ENCODE results near the gene YPEL2.

The YPEL2 gene

GRCh38 chr17:59405944-59406705, 74.7 kb downstream of the YPEL2 start:
- Histone ChIP-seq H3K9ac (ENCODE audit: low read length) (no peak overlapping the region), H2AFZ (ENCODE audit: low read depth, low read length, severe bottlenecking) (no peak overlapping the region), H4K20me1 (ENCODE audit: low read depth, low read length) (no peaks in the 10 kb centered on the region), H3K9me2 (replicated peaks; ENCODE audit: insufficient read depth, low read length) (no peaks in the 10 kb centered on the region), H3K4me2 (ENCODE audit: low read depth, low read length, poor library complexity, severe bottlenecking) (no peak overlapping the region), H3F3A (ENCODE audit: insufficient read depth) (no peaks in the 10 kb centered on the region), H3K4me3 (ENCODE audit: insufficient read depth, low read length, poor library complexity, severe bottlenecking) (no peak overlapping the region), H3K27ac (ENCODE audit: low read depth, low read length) (no peak overlapping the region), H3K27me3 (ENCODE audit: low read length) (no peaks in the 10 kb centered on the region), H3K9me3 (ENCODE audit: insufficient read depth, low read length) (no peaks in the 10 kb centered on the region), H3K36me3 (ENCODE audit: low read length) (no peaks in the 10 kb centered on the region), H3K79me2 (ENCODE audit: insufficient read depth, low read length) (no peaks in the 10 kb centered on the region)
- TF ChIP-seq CTCF (IDR thresholded peaks at IDR 0.05; ENCODE audit: insufficient read depth, low read length, poor library complexity, severe bottlenecking) (no peak), EZH2phosphoT487 (conservative IDR thresholded peaks at IDR 0.05; ENCODE audit: low read length) (no peak)

GRCh38 chr17:59406808-59407381, 75.4 kb downstream of the YPEL2 start:
- H2AFZ ChIP-seq (ENCODE audit: low read depth, low read length, severe bottlenecking), result no peak overlapping the region
- no peak overlapping the region for H3K4me2 ChIP-seq (ENCODE audit: low read depth, low read length, poor library complexity, severe bottlenecking)
- TF ChIP-seq EZH2phosphoT487 (conservative IDR thresholded peaks at IDR 0.05; ENCODE audit: low read length) (no peak), CTCF (IDR thresholded peaks at IDR 0.05; ENCODE audit: insufficient read depth, low read length, poor library complexity, severe bottlenecking) (no peak)

GRCh38 chr17:59409336-59410048, 78.0 kb downstream of the YPEL2 start:
- Histone ChIP-seq H3K27ac (ENCODE audit: low read depth, low read length) (no peak overlapping the region), H3K9ac (ENCODE audit: low read length) (no peak overlapping the region), H3F3A (ENCODE audit: insufficient read depth) (no peaks in the 10 kb centered on the region), H3K79me2 (ENCODE audit: insufficient read depth, low read length) (no peaks in the 10 kb centered on the region), H3K9me2 (replicated peaks; ENCODE audit: insufficient read depth, low read length) (no peaks in the 10 kb centered on the region), H2AFZ (ENCODE audit: low read depth, low read length, severe bottlenecking) (no peak overlapping the region), H3K4me3 (ENCODE audit: insufficient read depth, low read length, poor library complexity, severe bottlenecking) (no peak overlapping the region), H4K20me1 (ENCODE audit: low read depth, low read length) (no peaks in the 10 kb centered on the region), H3K4me2 (ENCODE audit: low read depth, low read length, poor library complexity, severe bottlenecking) (no peak overlapping the region), H3K36me3 (ENCODE audit: low read length) (no peaks in the 10 kb centered on the region), H3K27me3 (ENCODE audit: low read length) (no peaks in the 10 kb centered on the region), H3K9me3 (ENCODE audit: insufficient read depth, low read length) (no peaks in the 10 kb centered on the region)
- TF ChIP-seq CTCF (IDR thresholded peaks at IDR 0.05; ENCODE audit: insufficient read depth, low read length, poor library complexity, severe bottlenecking) (no peak), EZH2phosphoT487 (conservative IDR thresholded peaks at IDR 0.05; ENCODE audit: low read length) (no peak)

More at GRCh38 chr17:59406808-59407381, 75.4 kb downstream of the YPEL2 start:
- H3K4me3 ChIP-seq (ENCODE audit: insufficient read depth, low read length, poor library complexity, severe bottlenecking), result no peak overlapping the region
- no peaks in the 10 kb centered on the region for H3K27me3 ChIP-seq (ENCODE audit: low read length)
- H3K9me3 ChIP-seq (ENCODE audit: insufficient read depth, low read length), result no peaks in the 10 kb centered on the region
- H4K20me1 ChIP-seq (ENCODE audit: low read depth, low read length), result no peaks in the 10 kb centered on the region
- no peaks in the 10 kb centered on the region for H3F3A ChIP-seq (ENCODE audit: insufficient read depth)
- no peaks in the 10 kb centered on the region for H3K36me3 ChIP-seq (ENCODE audit: low read length)
- no peak overlapping the region for H3K9ac ChIP-seq (ENCODE audit: low read length)
- no peaks in the 10 kb centered on the region for H3K79me2 ChIP-seq (ENCODE audit: insufficient read depth, low read length)
- H3K9me2 ChIP-seq (replicated peaks; ENCODE audit: insufficient read depth, low read length), result no peaks in the 10 kb centered on the region
- H3K27ac ChIP-seq (ENCODE audit: low read depth, low read length), result no peak overlapping the region

All from SU-DHL-6 (cell line).